NCI-H748 treated with DMSO at 0.1 percent for 48 hours (cell line): ENCODE measurements around the gene NFATC1.

Experiments
- DNase-seq: peaks from one replicate; lab custom pipeline; 2025; lab: John Stamatoyannopoulos, UW

NFATC1 gene

GRCh38 chr18:79458131-79458838 is 62.6 kb downstream of the NFATC1 start:
- DNase-seq, result no peak

- no peak for DNase-seq
Observed at GRCh38 chr18:79458917-79459803, 63.4 kb downstream of the NFATC1 start.

GRCh38 chr18:79459946-79460480 is 64.3 kb downstream of the NFATC1 start:
- DNase-seq, result no peak

GRCh38 chr18:79460481-79461300 is 65.0 kb downstream of the NFATC1 start:
- DNase-seq, result no peak

- DNase-seq, result no peak
Observed at GRCh38 chr18:79461627-79462026, 65.9 kb downstream of the NFATC1 start.

GRCh38 chr18:79463424-79463960 is 67.8 kb downstream of the NFATC1 start:
- DNase-seq, result no peak

- DNase-seq, result no peak
Observed at GRCh38 chr18:79465392-79465991, 69.8 kb downstream of the NFATC1 start.

GRCh38 chr18:79466591-79466990 is 70.9 kb downstream of the NFATC1 start:
- DNase-seq, result no peak

GRCh38 chr18:79467126-79467525 is 71.4 kb downstream of the NFATC1 start:
- no peak for DNase-seq

GRCh38 chr18:79468119-79468789 is 72.5 kb downstream of the NFATC1 start:
- DNase-seq, result no peak

- DNase-seq, result no peak
Observed at GRCh38 chr18:79469309-79469708, 73.6 kb downstream of the NFATC1 start.

- DNase-seq, result no peak
Observed at GRCh38 chr18:79469751-79470505, 74.2 kb downstream of the NFATC1 start.

- DNase-seq, result no peak
Observed at GRCh38 chr18:79470547-79470946, 74.8 kb downstream of the NFATC1 start.

- DNase-seq, result no peak
Observed at GRCh38 chr18:79471046-79471445, 75.3 kb downstream of the NFATC1 start.

GRCh38 chr18:79471597-79471996 is 75.9 kb downstream of the NFATC1 start:
- no peak for DNase-seq

GRCh38 chr18:79472176-79472575 is 76.4 kb downstream of the NFATC1 start:
- no peak for DNase-seq

GRCh38 chr18:79472946-79473345 is 77.2 kb downstream of the NFATC1 start:
- no peak for DNase-seq

GRCh38 chr18:79476031-79476917 is 80.5 kb downstream of the NFATC1 start:
- DNase-seq, result no peak
